H7 (cell line): Measurements from ENCODE around the gene AHCYL2. TPM values are rescaled to one million over a fixed set of nuclear protein-coding genes. Genes with fewer than 3 reads are reported as not detected.
A peak's percentile ranks its signal among the peaks of the same experiment; 100 is the strongest.
"Not testable (repeated sequence)": the region's sequence is repeated elsewhere in the genome, so short reads cannot be mapped to it uniquely, and the experiment has no call there.

Experiments used
- DNase-seq: peaks from one replicate; pipeline ENCODE4 v3.0.0; 2012
- H3K27me3 ChIP-seq: 2 replicates; pipeline ENCODE4 v1.6.0; 2011; ENCODE audit warnings: mild to moderate bottlenecking, low read length; ENCODE audit not compliant: control insufficient read depth, insufficient read depth
- H3K36me3 ChIP-seq: replicated peaks from 2 replicates; pipeline ENCODE4 v1.5.1; 2011; ENCODE audit warnings: low read length; ENCODE audit not compliant: control insufficient read depth, insufficient read depth
- H3K4me3 ChIP-seq: 2 replicates; pipeline ENCODE4 v1.5.1; 2011; ENCODE audit warnings: low read depth, mild to moderate bottlenecking, control low read depth, low read length, moderate library complexity; ENCODE audit not compliant: insufficient read depth
- total RNA-seq: library from RNA; depleted of rRNA; stranded (reverse); fragments of >200 nt; shearing (Covaris generic); gene quantifications from 2 replicates; pipeline ENCODE4 v1.2.3, GENCODE V29; 2014

The AHCYL2 gene
- total RNA-seq, 1 experiment from 2014 or later = 14.2 TPM

- no peak for DNase-seq
Observed at GRCh38 chr7:129317450-129317849, 92.6 kb downstream of the AHCYL2 start.

GRCh38 chr7:129327076-129327475 lies 102.2 kb downstream of the AHCYL2 start:
- no peak for DNase-seq
- Histone ChIP-seq H3K27me3 (no peaks in the 10 kb centered on the region), H3K36me3 (no peaks in the 10 kb centered on the region), H3K4me3 (no peak overlapping the region)

More at GRCh38 chr7:129317450-129317849, 92.6 kb downstream of the AHCYL2 start:
- no peak overlapping the region for H3K4me3 ChIP-seq
- no peaks in the 10 kb centered on the region for H3K27me3 ChIP-seq
- H3K36me3 ChIP-seq = no peaks in the 10 kb centered on the region

- no peaks in the 10 kb centered on the region for H3K27me3 ChIP-seq
- no peak overlapping the region for H3K4me3 ChIP-seq
- H3K36me3 ChIP-seq = no peaks in the 10 kb centered on the region
- no peak for DNase-seq
Observed at GRCh38 chr7:129332254-129333035, 107.6 kb downstream of the AHCYL2 start.

DNA sequence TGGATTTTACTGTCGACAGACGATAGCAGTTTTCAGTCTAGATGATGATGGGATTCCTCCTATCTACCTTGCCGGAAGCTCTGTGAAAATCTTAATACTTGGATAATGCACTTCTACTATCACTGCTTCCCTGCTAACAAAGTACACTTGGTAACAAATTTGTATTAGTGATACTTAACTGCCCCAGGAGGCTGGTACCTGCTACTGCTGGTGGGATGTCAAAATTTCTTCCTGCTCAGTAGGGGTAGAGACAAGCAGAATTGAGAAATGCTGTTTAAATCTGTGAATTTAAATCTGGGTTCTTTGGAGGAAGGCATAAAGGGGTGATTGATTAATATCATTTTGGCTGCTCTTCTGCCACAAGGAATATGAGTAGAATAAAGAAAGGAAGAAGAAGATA lies 109.6 kb downstream of the AHCYL2 start:
- H3K36me3 ChIP-seq = no peaks in the 10 kb centered on the region
- no peak overlapping the region for H3K4me3 ChIP-seq
- H3K27me3 ChIP-seq = no peaks in the 10 kb centered on the region
- peak; percentile 33 for DNase-seq

- H3K36me3 ChIP-seq = no peaks in the 10 kb centered on the region
- DNase-seq = no peak
- H3K4me3 ChIP-seq = no peak overlapping the region
- H3K27me3 ChIP-seq = no peaks in the 10 kb centered on the region
Observed at GRCh38 chr7:129338450-129338849, 113.6 kb downstream of the AHCYL2 start.

DNA sequence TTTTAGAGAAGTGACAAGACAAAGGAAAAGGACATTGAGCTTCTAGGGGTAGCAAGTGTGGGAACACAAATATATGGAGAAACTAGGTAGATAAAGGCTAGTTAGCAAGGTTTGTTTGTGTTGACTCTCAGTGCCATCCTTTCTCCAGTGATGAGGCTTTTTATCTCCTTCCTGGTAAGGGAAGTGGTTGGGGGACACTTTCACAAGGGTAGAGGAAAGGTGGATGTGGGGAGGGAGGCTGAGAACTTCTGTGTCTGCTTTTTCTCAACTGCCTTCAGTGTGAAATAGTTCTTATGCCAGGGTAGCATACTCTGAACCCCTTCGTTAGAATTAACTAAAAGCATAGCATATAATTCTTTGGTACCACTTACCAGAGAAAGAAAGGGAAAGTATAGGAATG lies 116.4 kb downstream of the AHCYL2 start:
- H3K27me3 ChIP-seq = no peaks in the 10 kb centered on the region
- DNase-seq = no peak
- no peak overlapping the region for H3K4me3 ChIP-seq
- no peaks in the 10 kb centered on the region for H3K36me3 ChIP-seq

DNA sequence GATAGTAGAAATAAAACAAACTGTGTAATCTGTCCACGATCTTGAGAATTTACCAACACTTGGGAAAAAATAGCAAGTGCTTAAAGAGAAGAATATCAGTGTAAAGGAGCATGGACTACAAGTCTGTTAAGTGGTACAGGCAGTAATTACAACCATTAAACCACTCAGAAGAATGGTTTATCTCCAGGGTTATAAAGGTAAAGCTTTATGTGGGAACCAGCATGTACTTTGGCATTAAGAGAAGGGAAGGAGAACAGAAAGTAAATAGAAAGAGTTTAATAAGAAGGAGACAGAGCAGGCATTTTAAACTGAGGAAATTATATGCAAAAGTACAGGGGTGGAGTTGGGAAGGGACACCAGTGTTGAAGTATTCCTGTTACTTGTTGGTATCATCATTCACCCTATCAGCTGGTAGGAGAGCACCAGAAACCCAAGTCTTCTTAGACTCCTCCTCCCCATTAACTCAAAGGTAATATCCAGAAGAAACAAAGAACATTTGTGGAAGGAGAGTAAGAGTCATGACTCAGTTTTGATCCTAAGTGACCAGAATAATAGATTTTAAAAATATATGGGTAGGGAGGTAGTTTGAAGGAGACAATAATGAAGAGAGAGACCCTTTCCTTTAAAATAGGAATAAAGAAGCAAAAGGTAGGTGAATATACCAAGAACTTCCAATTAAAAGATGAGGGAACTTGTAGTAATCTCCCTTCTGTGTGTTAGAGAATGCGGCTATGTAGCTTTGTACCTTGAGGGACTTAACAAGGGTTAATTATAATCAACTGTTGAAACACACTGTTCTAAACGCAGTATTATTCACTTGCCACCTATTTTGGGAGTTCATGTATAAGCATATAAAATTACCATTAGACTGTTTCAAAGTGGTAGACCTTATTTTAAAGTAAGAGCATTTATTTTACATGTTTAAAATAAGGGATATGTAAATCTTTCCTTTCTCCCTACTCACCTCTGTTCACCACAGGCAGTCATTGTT lies 117.3 kb downstream of the AHCYL2 start:
- no peak for DNase-seq
- Histone ChIP-seq H3K27me3 (no peaks in the 10 kb centered on the region), H3K36me3 (no peaks in the 10 kb centered on the region), H3K4me3 (no peak overlapping the region)

- peak; percentile 36 for DNase-seq
- no peaks in the 10 kb centered on the region for H3K27me3 ChIP-seq
- no peak overlapping the region for H3K4me3 ChIP-seq
- no peaks in the 10 kb centered on the region for H3K36me3 ChIP-seq
Observed at GRCh38 chr7:129343099-129343700, 118.4 kb downstream of the AHCYL2 start.

GRCh38 chr7:129347330-129347729 lies 122.5 kb downstream of the AHCYL2 start:
- DNase-seq = no peak
- H3K36me3 ChIP-seq = no peaks in the 10 kb centered on the region

DNA sequence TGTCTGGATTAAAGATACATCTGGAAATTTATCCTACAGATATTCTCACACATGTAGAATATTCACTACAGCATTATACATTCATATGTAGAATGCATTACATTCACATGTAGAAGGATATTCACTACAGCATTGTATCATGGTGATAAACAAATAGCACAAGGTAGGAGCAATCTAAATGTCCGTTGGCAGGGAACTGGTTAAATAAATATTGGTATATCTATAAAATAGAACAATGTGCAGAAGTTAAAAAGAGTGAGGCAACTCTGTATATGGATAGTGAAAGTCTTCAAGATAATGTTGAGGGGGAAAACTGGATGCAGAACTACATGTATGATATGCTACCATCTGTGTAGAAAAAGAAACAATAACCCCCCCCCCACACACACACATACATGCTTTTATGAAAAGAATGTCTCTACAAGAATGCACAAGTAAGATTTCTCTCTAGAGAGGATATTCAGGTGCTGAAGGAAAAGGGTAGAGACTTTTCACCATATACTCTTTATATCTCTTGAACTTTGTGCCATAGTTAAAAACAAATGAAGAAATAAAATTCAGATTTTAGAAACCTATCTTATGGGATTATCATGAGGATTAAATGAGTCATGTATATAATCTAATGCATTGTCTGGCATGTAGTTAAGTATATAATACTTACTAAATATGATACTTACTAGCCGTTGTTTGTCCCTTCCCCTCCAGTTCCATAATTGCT lies 123.4 kb downstream of the AHCYL2 start:
- no peak for DNase-seq
- Histone ChIP-seq H3K27me3 (no peaks in the 10 kb centered on the region), H3K4me3 (no peak overlapping the region), H3K36me3 (no peaks in the 10 kb centered on the region)

More at GRCh38 chr7:129347330-129347729, 122.5 kb downstream of the AHCYL2 start:
- H3K4me3 ChIP-seq = no peak overlapping the region
- no peaks in the 10 kb centered on the region for H3K27me3 ChIP-seq

- Histone ChIP-seq H3K36me3 (no peaks in the 10 kb centered on the region), H3K27me3 (no peaks in the 10 kb centered on the region), H3K4me3 (no peak overlapping the region)
- DNase-seq = no peak
Observed at GRCh38 chr7:129351320-129351719, 126.5 kb downstream of the AHCYL2 start.

GRCh38 chr7:129353104-129353503 lies 128.3 kb downstream of the AHCYL2 start:
- not testable (repeated sequence) for H3K36me3 ChIP-seq, H3K27me3 ChIP-seq, DNase-seq, H3K4me3 ChIP-seq

DNA sequence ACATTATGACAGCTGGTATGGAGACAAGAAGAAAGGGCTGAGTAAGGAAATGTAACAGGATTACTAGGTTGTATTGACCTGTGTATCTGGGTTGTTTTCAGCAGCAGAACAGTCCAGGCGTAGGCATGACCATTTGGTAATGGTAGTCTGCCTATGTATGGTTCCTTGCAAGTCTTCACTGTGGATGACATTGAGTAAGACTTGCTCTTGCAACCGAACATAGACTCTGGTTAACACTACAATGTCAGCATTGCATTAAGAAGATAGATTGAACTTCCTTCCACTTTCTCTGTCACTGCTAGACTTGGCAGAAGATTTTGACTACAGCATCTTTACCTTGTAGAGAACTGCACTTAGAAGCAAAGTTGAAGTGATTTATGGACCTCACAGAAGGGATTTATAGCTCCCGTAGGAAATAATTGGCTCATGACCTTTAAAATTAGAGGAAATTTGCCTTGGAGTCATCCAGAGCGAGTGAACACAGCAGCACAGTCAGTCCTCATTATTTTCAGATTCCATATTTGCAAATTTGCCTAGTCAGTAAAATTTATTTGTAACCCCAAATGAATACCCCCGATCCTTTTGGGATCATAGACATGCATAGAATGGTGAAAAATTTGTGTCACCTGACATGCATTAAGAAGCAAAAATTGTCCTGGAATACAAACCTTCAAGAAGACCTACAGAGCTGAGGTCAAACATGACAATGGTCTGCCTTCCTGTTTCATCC lies 129.8 kb downstream of the AHCYL2 start:
- DNase-seq = no peak
- H3K27me3 ChIP-seq = no peaks in the 10 kb centered on the region
- no peak overlapping the region for H3K4me3 ChIP-seq
- H3K36me3 ChIP-seq = no peaks in the 10 kb centered on the region
